CD14-positive monocyte (primary cell): Measurements from ENCODE around the gene STK33. TPM values are rescaled to one million over a fixed set of nuclear protein-coding genes. Genes with fewer than 3 reads are reported as not detected.

Experiments used
- DNase-seq, 3 donors: peaks; one replicate each; pipeline ENCODE4 v3.0.0-alpha.2; 2011 to 2022
- H2AFZ ChIP-seq: 2 replicates; pipeline ENCODE4 v1.6.0; 2012; ENCODE audit warnings: mild to moderate bottlenecking, low read depth, low read length, inconsistent platforms; ENCODE audit not compliant: insufficient read depth, poor library complexity, severe bottlenecking
- H3K27ac ChIP-seq, 2 donors: 1 replicate in 1 of 2; 2 replicates in 1 of 2; pipeline ENCODE4 v1.5.1; 2012 to 2013; ENCODE audit warnings: low read length in 2 of 2, control low read depth in 1 of 2, inconsistent platforms in 1 of 2, low read depth in 1 of 2, mild to moderate bottlenecking in 1 of 2
- H3K27me3 ChIP-seq, 2 donors: one replicate each; pipeline versions ENCODE4 v1.6.0 to v1.6.1; 2011 to 2013; ENCODE audit warnings: low read length in 2 of 2; ENCODE audit not compliant: control insufficient read depth in 2 of 2, insufficient read depth in 2 of 2
- H3K36me3 ChIP-seq, 2 donors: replicated peaks in 1 of 2; 1 replicate in 1 of 2; 2 replicates in 1 of 2; pipeline versions ENCODE4 v1.5.1 to v1.6.1; 2012 to 2013; ENCODE audit warnings: low read length in 2 of 2, control low read depth in 1 of 2, inconsistent platforms in 1 of 2, mild to moderate bottlenecking in 1 of 2; ENCODE audit not compliant: insufficient read depth in 2 of 2, control insufficient read depth in 1 of 2
- H3K4me1 ChIP-seq, 2 donors: 1 replicate in 1 of 2; 2 replicates in 1 of 2; pipeline versions ENCODE4 v1.5.1 to v1.6.1; 2012 to 2013; ENCODE audit warnings: low read length in 2 of 2, control low read depth in 1 of 2, inconsistent platforms in 1 of 2, mild to moderate bottlenecking in 1 of 2, moderate library complexity in 1 of 2; ENCODE audit not compliant: insufficient read depth in 2 of 2, control insufficient read depth in 1 of 2
- H3K4me2 ChIP-seq: replicated peaks from 2 replicates; pipeline ENCODE3; 2012; ENCODE audit warnings: low read length, moderate library complexity, mild to moderate bottlenecking; ENCODE audit not compliant: poor library complexity, severe bottlenecking; ENCODE audit errors: extremely low read depth
- H3K4me3 ChIP-seq, 3 experiments: fragments of 200-600 bp in 1 of 3; sonication (generic) in 1 of 3; replicated peaks in 1 of 3; 1 replicate in 2 of 3; 2 replicates in 1 of 3; pipeline ENCODE4 v1.5.1; 2011 to 2013; ENCODE audit warnings: low read length in 3 of 3, mild to moderate bottlenecking in 3 of 3, control low read depth in 2 of 3, low read depth in 2 of 3, inconsistent platforms in 1 of 3, moderate library complexity in 1 of 3
- H3K79me2 ChIP-seq: 2 replicates; pipeline ENCODE4 v1.6.0; 2012; ENCODE audit warnings: mild to moderate bottlenecking, control low read depth, inconsistent platforms, low read length, moderate library complexity; ENCODE audit not compliant: insufficient read depth
- H3K9ac ChIP-seq: 2 replicates; pipeline ENCODE4 v1.6.0; 2017; ENCODE audit warnings: low read length, mild to moderate bottlenecking; ENCODE audit not compliant: insufficient read depth, poor library complexity, severe bottlenecking
- H3K9me3 ChIP-seq, 2 donors: replicated peaks in 1 of 2; 1 replicate in 1 of 2; 2 replicates in 1 of 2; pipeline versions ENCODE4 v1.5.1 to v1.6.1; 2012 to 2013; ENCODE audit warnings: low read length in 2 of 2, control low read depth in 1 of 2; ENCODE audit not compliant: control insufficient read depth in 1 of 2, insufficient read depth in 1 of 2
- H4K20me1 ChIP-seq: 2 replicates; pipeline ENCODE4 v1.6.0; 2012; ENCODE audit warnings: mild to moderate bottlenecking, low read length, control low read depth, moderate library complexity; ENCODE audit not compliant: insufficient read depth
- H3K27ac Mint-ChIP-seq, 7 donors: one replicate each; pipeline ENCODE4 v1.8.0; 2020; ENCODE audit warnings: mild to moderate bottlenecking in 7 of 7, mixed read lengths in 7 of 7, moderate library complexity in 6 of 7, inconsistent platforms in 2 of 7
- H3K27me3 Mint-ChIP-seq, 3 donors: one replicate each; pipeline ENCODE4 v1.8.0; 2021 to 2022; ENCODE audit warnings: low read depth in 3 of 3, mild to moderate bottlenecking in 3 of 3, mixed read lengths in 3 of 3, moderate library complexity in 3 of 3, inconsistent platforms in 1 of 3
- H3K36me3 Mint-ChIP-seq, 2 donors: one replicate each; pipeline ENCODE4 v1.8.0; 2020; ENCODE audit warnings: mixed read lengths in 2 of 2, inconsistent platforms in 1 of 2, mild to moderate bottlenecking in 1 of 2
- H3K4me1 Mint-ChIP-seq: one replicate; pipeline ENCODE4 v1.8.0; 2020; ENCODE audit warnings: mild to moderate bottlenecking, mixed read lengths
- H3K4me3 Mint-ChIP-seq, 2 donors: one replicate each; pipeline ENCODE4 v1.8.0; 2020; ENCODE audit warnings: mild to moderate bottlenecking in 2 of 2, mixed read lengths in 2 of 2, moderate library complexity in 1 of 2
- H3K9me3 Mint-ChIP-seq, 7 donors: one replicate each; pipeline ENCODE4 v1.8.0; 2020 to 2022; ENCODE audit warnings: mixed read lengths in 7 of 7, mild to moderate bottlenecking in 6 of 7, moderate library complexity in 6 of 7, inconsistent platforms in 2 of 7
- CTCF ChIP-seq: fragments of 200-600 bp; IDR thresholded peaks from one replicate; pipeline ENCODE4 v1.8.0; 2022; ENCODE audit warnings: antibody characterized with exemption, mild to moderate bottlenecking
- whole genome bisulfite sequencing: methylation state at CpG from one replicate; pipeline ENCODE4 v1.1.5; 2013; ENCODE audit warnings: missing lambda C conversion rate; ENCODE audit not compliant: insufficient coverage; 5-methylcytosine and 5-hydroxymethylcytosine counted together
- intact Hi-C, 2 donors: fragments of 100-400 bp; cut with micrococcal nuclease; formaldehyde crosslinking; loops; one replicate each; pipeline versions ENCODE4 v1.15.0 to v1.15.1; 2023
- polyA plus RNA-seq, 3 donors: library from polyadenylated mRNA; depleted of rRNA in 1 of 3; unstranded in 2 of 3; stranded (reverse) in 1 of 3; fragments of 300-500 nt in 2 of 3; fragments of >200 nt in 1 of 3; fragmentation: Illumina TruSeq in 2 of 3; gene quantifications; 1 replicate in 2 of 3; 2 replicates in 1 of 3; pipeline ENCODE4 v1.2.3, GENCODE V29; 2012 to 2021

The STK33 gene
- polyA plus RNA-seq, 3 donors, result not detected

GRCh38 chr11:8641332-8641731 is 47.3 kb upstream of the STK33 start:
- intact Hi-C loops, result no loop called here

GRCh38 chr11:8640267-8640906 is 46.4 kb upstream of the STK33 start:
- WGBS, result 89% methylated on average over 5 of the region's 5 CpGs
- no peak overlapping the region for H3K9ac ChIP-seq
- no peak overlapping the region for H3K4me2 ChIP-seq
- peaks cover 47 to 68% of the 10 kb centered on the region in 2 donors for H3K36me3 Mint-ChIP-seq
- H3K4me3 ChIP-seq, result no peak overlapping the region
- no peak for TF ChIP-seq CTCF
- intact Hi-C loops, result no loop called here
- H3K27ac ChIP-seq, result no peak overlapping the region
- H3K27me3 ChIP-seq, result no peaks in the 10 kb centered on the region
- no peaks in the 10 kb centered on the region for H3K27me3 Mint-ChIP-seq
- DNase-seq, result no peak
- H3K4me1 Mint-ChIP-seq, result no peaks in the 10 kb centered on the region
- H4K20me1 ChIP-seq, result no peaks in the 10 kb centered on the region
- peak overlapping the region in 2 of 7 donors; percentile 57 to 83 for H3K27ac Mint-ChIP-seq
- no peaks in the 10 kb centered on the region for H3K9me3 ChIP-seq
- H3K36me3 ChIP-seq, result peaks cover 87 to 94% of the 10 kb centered on the region in 2 donors
- H3K4me3 Mint-ChIP-seq, result no peak overlapping the region
- H2AFZ ChIP-seq, result no peak overlapping the region
- peaks cover 4 to 9% (median 7%) of the 10 kb centered on the region in 7 donors for H3K9me3 Mint-ChIP-seq
- H3K79me2 ChIP-seq, result no peaks in the 10 kb centered on the region
- H3K4me1 ChIP-seq, result no peaks in the 10 kb centered on the region

More at GRCh38 chr11:8641332-8641731, 47.3 kb upstream of the STK33 start:
- Histone ChIP-seq H3K4me1 (no peaks in the 10 kb centered on the region), H3K27ac (no peak overlapping the region), H3K9me3 (no peaks in the 10 kb centered on the region), H3K4me3 (no peak overlapping the region), H2AFZ (no peak overlapping the region), H3K9ac (no peak overlapping the region), H4K20me1 (no peaks in the 10 kb centered on the region), H3K27me3 (no peaks in the 10 kb centered on the region), H3K79me2 (no peaks in the 10 kb centered on the region), H3K36me3 (peaks cover 87 to 95% of the 10 kb centered on the region in 2 donors), H3K4me2 (no peak overlapping the region)
- no peak for DNase-seq
- Mint-ChIP-seq H3K36me3 (peaks cover 40 to 60% of the 10 kb centered on the region in 2 donors), H3K4me1 (no peaks in the 10 kb centered on the region), H3K27me3 (no peaks in the 10 kb centered on the region), H3K9me3 (peaks cover 4 to 6% (median 4%) of the 10 kb centered on the region in 7 donors), H3K27ac (peak overlapping the region in 3 of 7 donors; percentile 8 to 16 (median 16)), H3K4me3 (no peak overlapping the region)
- TF ChIP-seq CTCF, result no peak
- WGBS, result 94% methylated on average over 2 of the region's 2 CpGs
